ENCODE data around the gene MEGF6.
"Not testable (repeated sequence)": the region's sequence is repeated elsewhere in the genome, so short reads cannot be mapped to it uniquely, and the experiment has no call there.

MEGF6 gene

DNA sequence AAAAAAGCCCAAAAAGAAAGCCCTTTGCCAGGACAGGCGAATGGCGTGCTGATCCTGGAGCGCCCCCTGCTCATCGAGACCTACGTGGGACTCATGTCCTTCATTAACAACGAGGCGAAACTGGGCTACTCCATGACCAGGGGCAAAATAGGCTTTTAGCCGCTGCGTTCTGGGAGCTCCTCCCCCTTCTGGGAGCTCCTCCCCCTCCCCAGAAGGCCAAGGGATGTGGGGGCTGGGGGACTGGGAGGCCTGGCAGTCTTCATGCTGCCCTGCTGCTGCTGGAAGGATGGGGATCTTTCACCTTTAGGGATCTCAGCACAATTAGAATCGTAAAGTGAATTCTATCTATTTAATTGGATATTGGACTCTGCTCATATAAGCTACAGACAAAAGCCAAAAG is 17.1 kb upstream of the MEGF6 start:
- no peak for DNase-seq

DNA sequence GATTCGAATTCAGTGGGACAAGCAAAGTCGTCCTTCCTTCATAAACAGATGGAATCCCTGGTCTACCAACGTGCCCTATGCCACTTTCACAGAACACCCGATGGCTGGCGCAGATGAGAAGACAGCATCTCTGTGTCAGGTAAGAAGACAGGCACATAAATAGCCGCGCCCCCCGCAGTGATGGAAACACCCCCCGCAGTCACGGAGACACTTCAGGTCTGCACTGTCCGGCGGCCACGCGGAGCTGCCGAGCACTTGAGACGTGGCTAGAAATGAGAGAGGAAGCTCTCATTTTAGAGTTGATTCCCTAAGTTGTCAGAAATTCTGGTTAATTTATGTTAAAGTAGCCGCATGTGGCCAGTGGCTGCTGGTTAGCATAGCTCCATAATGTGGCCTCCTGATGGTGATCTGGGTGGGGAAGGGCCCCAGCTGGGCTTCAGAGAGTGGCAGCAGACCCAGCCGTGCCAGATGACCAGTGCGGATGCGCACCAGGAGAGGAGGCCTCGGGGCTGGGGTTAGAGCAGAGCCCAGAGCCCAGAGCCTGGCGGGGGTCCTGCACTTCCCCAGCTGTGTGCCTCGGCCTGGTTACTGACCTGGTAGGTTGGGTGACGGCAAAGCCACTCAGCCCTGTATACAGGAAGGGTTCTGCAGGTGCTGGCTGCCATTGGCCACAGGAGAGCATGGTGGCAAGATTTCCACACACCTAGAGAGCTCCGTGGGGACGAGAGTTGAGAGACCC is 16.4 kb upstream of the MEGF6 start:
- DNase-seq: no peak

DNA sequence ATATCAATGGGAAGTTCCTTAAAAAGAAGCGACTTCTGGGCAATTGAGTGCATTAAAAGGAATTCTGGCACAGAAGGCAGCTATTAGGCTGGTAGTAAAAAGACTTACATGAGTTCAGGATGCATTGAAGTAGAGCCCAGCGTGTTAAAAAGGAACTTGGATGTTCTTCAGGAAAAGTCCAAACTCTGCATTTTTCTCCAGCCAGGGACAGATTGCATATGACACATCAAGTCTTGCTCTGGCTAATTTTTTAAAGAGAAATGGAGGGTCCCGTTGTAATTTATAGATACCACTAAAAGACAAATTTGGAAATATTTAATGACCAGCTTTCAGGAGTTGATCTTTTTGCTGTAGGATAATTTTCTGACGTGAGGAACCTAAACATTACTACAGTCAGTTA is 14.7 kb upstream of the MEGF6 start:
- no peak for DNase-seq

DNA sequence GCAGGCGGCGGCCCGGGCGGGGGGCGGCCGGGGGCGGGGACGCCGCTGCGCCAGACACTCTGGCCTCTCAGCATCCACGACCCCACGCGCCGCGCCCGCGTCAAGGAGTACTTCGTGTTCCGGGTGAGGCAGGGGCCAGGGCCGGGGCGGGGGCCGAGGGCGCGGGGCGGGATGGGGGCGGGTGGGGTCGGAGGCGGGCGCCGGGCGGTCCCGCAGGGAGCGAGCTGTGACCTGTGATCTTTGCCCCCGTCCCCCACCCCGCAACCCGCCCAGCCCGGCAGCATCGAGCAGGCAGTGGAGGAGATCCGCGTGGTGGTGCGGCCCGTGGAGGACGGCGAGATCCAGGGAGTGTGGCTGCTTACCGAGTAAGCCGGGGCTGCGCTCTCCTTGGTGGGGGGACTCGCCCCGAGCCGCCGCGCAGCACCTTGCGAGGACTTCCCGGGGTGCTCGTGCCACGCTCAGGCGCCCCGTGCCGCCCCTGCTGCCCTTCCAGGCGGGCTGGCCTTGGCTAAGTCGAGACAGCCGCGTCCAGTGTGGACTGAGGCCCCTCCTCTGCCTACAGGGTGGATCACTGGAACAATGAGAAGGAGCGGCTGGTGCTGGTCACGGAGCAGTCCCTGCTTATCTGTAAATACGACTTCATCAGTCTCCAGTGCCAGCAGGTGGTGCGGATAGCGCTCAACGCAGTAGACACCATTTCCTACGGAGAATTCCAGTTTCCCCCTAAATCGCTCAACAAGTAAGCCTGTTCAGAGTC is 14.0 kb upstream of the MEGF6 start:
- DNase-seq: peak; percentile 17

DNA sequence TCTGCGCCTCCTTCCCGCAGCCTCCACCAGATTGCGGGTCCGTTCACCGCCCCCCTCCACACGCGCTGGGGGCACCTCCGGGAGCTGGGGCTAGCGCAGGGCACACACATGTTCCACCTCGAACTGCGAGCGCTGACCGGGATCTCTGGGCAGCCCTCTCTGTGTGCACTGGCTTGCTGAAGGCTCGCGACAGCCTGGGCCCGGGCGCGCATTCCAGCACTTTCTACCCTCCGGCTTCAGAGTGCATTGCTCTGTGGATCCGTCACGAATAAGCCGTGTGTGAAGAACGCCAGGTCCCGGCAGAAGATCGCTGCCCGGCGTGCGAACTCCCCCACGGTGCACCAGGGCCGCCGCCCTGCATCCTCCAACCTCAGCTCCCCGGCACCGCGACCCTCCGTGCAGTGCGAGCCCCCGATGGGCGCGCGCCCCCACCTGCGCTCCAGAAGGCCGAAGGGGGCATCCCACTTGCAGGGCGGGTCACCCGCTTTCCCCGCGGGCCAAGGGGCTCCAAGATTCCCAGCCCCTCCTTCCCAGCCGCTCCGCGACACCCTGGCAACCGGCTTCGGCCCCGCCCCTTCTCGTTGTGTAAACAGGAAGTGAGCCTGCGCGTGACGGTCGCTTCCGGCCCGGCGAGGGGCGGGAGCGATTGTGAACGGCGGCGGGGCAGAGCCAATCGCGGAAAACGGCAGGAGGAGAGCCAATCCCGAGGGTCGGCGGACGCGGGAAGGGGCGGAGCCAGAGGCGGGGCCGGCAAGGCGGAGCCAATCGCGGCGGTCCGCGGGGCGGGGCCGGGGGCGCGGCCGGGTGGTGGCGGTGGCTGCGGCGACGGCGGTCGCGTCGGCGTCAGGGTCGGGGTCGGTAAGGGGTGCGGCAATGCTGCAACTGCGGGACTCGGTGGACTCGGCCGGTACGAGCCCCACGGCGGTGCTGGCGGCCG is 13.2 kb upstream of the MEGF6 start, which contains the start of gene TPRG1L:
TSS of gene TPRG1L (plus strand) at position 816 of the 937 bp plus-strand sequence. CDS start at position 874, 58 bp downstream.
- DNase-seq: peak; percentile 92

DNA sequence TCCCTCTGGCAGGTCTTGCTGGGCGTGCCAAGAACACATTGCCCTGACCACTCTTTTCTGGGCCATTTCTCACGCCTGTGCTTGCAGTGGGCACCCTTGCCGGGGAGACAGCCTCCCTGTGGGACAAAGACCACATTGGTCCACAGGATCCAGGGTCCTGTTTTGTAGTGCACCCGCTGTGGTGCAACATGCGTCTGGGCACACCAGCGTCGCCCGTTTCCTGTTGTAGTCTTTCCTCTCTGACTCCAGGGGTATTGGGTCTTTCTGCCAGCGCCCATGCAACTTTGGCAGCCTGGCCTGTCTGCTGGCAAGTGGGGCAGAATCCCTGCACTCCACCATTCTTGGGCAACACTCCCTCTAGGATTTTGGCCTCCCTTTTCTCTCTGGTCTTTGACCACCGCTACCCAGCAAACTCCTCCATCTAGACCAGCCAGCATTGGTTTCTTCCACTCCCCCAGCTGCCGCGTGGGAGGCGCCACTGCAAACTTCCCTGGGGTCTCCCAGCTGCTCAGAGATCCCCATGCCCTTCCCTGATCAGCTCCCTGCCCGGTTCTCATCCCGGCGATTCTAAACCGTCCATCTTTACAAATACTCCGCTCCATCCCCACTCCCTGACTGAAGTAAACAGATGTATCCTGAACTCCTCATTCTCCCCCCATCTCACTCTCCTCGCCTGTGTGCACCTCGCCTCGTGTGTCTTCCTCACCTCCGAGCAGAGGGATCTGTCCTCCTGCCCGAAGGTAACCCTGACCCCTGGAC is 12.3 kb upstream of the MEGF6 start:
- no peak for DNase-seq

DNA sequence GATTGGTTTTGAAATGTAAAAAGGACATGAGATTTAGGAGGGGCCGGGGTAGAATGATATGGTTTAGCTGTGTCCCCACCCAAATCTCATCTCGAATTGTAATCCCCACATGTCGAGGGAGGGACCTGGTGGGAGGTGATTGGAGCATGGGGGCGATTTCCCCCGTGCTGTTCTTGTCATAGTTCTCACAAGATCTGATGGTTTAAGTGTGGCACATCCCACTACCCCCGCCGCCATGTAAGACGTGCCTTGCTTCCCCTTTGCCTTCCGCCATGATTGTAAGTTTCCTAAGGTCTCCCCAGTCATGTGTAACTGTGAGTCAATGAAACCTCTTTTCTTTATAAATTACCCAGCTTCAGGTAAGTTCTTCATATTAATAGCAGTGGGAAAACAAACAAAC is 10.8 kb upstream of the MEGF6 start:
- not testable (repeated sequence) for DNase-seq

DNA sequence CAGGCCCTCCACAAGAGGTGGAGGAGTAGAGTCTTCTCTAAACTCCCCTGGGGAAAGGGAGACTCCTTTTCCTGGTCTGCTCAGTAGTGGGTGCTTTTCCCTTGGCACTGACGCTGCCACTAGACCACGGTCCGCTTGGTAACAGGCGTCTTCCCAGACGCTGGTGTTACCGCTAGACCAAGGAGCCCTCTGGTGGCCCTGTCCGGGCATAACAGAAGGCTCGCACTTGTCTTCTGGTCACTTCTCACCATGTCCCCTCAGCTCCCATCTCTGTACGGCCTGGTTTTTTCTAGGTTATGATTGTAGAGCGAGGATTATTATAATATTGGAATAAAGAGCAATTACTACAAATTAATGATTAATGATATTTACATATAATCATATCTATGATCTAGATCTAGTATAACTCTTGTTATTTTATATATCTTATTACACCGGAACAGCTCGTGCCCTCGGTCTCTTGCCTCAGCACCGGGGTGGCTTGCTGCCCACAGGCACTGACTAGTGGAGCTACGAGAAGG is 9.9 kb upstream of the MEGF6 start:
- DNase-seq: not testable (repeated sequence)

DNA sequence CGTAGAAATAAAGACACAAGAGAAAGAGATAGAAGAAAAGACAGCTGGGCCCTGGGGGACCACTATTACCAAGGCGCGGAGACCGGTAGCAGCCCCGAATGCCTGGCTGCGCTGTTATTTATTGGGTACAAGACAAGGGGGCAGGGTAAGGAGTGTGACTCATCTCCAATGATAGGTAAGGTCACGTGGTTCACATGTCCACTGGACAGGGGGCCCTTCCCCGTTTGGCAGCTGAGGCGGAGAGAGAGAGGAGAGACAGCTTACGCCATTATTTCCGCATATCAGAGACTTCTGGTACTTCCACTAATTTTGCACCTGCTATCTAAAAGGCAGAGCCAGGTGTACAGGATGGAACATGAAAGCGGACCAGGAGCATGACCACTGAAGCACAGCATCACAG is 9.4 kb upstream of the MEGF6 start:
- no peak for DNase-seq

DNA sequence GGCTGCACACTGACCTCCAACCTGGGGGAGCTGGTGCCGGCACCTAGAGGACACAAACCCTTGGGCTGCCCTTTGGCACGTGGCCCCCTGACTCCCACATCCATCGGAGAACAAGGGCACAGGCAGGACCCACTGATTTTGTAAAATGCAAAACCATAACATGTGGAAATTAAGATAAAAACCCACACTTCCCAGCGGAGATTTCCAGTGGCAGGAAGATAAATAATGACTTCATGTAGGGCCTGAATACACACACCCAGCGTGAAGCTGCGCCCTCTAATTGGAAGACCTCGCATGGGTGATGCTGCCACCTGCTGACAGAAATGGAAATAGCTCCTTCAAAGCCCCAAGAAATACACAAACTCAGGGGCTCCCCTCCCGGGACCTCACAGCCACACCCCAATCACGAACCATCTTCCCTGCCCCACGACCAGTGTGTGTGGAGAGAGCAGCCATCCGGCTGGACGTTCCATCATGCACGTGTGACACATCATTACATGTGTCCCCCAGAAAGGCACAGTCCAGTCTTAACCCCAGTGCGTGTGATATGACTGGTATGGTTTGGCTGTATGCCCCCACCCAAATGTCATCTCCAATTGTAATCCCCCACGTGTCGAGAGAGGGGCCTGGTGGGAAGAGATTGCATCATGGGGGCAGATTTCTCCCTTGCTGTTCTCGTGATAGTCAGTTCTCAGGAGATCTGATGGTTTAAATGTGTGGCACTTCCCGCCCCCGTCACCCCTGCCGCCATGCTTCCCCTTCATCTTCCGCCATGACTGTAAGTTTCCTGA is 7.8 kb upstream of the MEGF6 start:
- peak; percentile 12 for DNase-seq

DNA sequence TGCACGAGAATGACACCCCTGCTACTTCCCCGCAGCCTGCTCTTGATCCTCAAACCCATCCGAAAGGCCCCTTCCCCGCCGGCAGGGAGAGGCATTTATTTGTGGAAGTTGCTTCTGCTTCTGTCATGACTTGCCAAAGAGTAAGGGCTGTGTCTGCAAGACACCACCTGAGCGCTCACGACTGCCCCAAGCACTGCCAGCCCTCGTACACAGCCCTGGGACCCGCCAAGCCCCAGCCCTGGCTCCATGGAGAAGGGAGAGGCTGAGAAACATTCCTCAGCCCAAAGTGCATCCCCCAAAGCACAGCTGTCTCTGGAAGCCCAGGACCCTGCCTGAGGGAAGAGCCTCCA is 7.2 kb upstream of the MEGF6 start:
- DNase-seq: no peak

DNA sequence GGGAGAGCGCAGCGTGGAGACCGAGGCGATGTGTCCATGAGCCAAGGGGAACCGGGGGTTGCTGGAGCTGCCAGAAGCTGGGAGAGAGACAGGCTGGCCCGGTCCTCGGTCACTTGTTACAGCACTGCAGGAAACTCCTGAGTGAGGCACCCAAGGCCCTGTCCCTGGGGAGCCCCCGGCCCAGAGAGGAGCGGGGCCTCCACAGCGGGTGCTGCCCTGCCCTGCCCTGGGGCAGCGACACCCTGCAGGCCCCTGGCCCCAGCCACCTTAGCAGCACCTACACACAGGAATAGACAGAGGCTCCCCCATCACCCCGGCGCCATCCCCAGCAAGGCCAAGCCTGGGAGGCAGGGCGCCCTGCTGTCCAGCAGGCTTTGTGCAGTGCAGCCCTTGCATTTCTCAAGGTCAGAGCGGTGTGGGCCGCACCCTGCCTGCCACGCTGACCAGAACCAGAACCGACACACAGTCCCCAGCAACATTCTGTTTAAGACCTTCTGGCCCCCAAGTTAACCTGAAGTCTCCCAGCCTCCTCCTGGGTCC is 6.6 kb upstream of the MEGF6 start:
- DNase-seq: no peak

DNA sequence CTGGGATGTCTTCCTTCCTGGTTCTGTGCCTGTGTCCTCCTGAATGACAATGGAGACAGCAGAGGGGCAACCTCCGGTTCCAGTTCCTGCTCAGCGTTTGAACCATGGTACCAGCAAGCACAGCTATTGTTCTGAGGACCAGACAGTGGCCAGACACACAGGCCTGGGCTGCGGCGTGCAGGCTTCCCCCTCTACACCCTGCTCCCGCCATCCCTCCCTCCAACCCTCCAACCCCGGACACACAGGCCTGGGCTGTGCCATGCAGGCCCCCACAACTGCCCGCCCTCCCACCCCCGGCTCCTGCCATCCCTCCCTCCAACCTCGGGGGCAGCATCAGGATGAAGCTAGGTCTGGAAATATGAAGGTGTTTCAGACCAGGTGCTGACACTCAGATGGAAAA is 5.6 kb upstream of the MEGF6 start:
- no peak for DNase-seq

DNA sequence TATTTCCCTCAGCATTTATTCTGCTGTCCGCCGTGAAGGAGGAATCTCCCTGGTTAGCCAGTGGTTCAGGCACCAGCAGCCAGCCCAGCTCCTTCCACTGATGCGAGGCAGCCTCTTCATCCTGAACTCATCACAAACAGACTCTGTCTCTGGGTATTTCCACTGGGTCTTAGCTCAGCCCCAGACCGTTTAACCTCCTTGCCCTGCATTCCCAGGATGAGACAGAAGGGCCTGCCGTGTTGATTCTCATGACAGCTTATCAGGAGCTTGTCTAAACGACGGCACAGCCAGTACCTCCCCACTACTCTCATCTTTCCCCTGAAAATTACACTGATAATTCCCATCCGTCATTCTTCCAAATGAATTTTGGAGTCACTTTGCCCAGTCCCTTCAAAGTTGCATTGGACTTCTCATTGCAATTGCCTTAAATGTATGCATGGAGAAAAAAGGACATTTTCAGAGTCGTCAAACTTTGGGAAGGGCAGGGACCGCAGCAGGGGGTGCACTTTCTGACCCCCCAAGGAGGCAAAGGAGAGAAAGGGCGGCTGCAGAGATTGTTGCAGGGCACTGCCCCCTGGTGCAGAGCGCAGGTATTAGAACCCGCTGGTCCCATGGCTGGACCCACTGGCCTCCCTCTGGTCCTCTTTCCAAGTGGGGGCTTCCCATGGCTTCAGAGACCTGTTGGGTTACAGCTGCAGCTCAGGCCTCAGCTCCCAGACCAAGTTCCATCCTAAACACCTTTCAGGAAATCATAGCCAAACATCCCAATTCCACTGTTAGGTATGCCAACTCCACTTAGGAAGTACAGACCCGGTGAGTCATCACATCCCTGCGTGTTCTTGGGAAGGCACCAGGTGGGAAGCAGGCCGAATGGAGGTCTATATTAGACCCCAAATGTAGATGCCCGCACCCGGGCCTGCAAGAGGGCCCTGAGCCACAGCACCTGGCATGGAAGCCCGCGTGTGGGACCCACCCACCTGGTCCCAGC is 3.7 kb upstream of the MEGF6 start:
- no peak for DNase-seq

DNA sequence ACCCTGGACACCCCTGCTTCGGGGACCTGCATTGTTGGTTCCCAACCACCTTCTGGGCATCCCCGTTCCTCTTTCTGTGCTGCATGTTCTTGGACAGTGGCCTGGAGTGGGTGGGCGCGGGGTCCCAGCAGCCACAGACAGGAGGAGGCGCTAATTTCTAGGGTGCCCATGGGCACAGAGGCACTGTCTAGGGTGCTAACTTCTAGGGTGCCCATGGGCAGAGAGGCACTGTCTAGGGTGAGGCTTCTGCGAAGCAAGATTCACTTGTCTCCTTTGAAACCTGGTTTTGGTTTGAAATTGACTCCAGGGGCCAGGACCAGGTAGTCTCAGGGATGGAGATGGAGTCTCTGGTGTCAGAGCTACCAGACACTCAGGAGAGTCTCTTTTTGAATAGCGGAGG is 815 bp upstream of the MEGF6 start:
- no peak for DNase-seq

DNA sequence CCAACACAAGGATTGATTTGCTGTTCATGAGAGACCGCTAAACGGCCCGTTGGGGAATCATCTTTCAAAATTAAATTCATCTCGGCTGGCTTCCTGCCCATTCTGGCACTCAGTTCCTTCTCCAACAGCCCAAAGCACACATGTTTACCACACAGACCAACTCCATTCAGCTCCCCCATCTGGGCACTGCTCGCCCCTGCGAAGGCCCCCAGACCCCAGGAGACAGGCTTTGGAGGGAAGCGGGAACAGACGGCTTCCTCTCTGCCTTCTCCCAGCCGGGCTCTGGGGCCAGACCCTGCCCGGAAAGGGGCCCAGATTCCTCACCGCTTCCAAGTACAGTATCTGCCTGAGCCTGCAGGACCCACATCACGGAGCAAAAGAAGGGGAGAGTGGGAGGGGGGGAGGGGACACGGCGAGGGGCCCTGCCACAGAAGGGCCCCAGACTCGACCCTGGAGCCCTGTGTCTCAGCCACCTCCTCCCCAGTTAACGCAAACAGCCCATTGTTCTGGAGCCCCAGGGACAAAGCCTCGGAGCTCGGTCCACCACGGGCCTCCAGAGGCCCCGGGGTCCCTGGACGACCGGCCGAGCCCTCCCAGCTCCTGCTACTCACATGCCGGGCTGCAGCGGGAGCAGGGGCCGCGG is 660 bp downstream of the MEGF6 start:
- DNase-seq: no peak

DNA sequence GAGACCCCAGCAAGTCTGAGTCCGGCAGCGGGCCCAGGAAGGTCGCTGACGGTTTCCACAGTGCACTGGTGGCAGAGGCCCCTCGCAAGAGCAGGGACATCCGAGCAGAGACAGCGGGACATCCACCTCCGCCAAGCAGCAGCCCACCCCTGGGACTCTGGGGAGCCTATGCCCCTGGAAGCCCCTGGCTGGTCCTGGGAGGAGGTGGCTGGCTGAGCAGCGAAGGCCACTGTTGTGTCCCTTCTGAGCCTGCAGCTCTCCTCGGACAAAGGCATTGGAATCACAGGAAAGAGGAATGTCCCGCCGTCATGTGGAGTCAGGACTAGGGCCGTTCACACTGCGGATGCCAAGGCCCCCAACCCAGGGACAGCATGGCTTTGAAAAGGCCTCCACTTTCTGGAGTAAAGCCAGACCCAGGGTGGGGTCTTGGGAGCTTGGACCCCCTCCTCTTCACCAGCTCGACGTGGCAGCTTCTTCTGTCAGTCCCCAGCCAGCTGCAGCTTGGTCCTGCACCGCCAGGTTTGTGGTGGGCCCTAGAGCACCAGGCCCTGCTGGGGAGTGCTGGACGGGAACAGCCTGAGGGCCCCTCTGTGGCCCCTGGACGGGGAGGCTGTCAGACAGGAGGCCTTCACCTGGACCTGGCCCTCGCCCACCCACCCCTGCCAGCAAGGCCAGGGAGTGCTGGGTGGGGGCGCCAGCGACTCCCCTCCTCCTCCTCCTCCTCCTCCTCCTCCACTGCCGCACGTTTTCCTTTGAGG is 1.4 kb downstream of the MEGF6 start:
- DNase-seq: no peak

DNA sequence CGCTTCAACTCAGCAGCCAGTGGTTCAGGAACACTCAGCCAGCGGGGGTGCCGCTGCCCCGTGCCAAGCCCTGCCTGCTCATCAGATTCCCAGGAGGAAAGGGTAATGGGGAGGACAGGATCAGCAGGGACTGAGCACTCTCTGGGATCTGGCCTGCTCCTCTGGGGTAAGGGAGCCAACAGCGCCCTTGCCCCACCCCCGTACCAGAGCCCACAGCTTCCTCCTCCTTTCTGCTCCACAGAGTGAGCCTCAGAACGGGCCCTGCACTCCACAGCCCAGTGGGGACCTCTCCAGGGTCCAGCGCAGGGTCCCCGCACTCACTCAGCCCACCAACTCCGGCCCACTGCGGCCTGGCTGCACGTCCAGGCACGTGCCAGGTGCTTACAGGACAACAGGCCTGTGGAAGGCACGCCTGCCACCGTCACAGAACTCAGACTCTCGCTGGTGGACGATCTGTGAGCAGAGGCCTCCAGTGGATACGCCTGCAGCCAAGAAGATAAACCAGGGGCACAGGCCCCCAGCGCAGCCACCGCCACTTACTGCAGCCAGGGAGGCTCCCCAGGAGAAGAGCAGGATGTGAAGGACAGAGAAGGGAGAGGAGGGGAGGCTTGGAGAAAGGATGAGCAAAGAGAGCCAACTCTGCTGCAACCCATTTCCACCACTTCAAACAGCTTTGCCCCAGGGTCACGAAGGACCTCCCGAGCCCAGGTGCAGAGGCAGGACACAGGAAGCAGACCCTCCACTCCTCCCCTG is 2.1 kb downstream of the MEGF6 start:
- DNase-seq: no peak

All from NCI-H526 treated with DMSO at 0.1 percent for 48 hours (cell line).